Rectal smooth muscle tissue (tissue), 1 donor: ENCODE results near the gene CRB3.

Source experiments
- H3K27ac ChIP-seq: one replicate; pipeline ENCODE4 v1.7.0; 2013; ENCODE audit warnings: low read depth, low read length, inconsistent platforms
- H3K27me3 ChIP-seq: one replicate; pipeline ENCODE4 v1.7.0; 2013; ENCODE audit warnings: low read length; ENCODE audit not compliant: control insufficient read depth, insufficient read depth
- H3K36me3 ChIP-seq: one replicate; pipeline ENCODE4 v1.7.0; 2013; ENCODE audit warnings: low read length; ENCODE audit not compliant: control insufficient read depth, insufficient read depth
- H3K4me1 ChIP-seq: one replicate; pipeline ENCODE4 v1.7.0; 2013; ENCODE audit warnings: low read length; ENCODE audit not compliant: control insufficient read depth, insufficient read depth
- H3K4me3 ChIP-seq: one replicate; pipeline ENCODE4 v1.7.0; 2013; ENCODE audit warnings: low read length
- H3K9ac ChIP-seq: one replicate; pipeline ENCODE4 v1.7.0; 2013; ENCODE audit warnings: low read length

The CRB3 gene

DNA sequence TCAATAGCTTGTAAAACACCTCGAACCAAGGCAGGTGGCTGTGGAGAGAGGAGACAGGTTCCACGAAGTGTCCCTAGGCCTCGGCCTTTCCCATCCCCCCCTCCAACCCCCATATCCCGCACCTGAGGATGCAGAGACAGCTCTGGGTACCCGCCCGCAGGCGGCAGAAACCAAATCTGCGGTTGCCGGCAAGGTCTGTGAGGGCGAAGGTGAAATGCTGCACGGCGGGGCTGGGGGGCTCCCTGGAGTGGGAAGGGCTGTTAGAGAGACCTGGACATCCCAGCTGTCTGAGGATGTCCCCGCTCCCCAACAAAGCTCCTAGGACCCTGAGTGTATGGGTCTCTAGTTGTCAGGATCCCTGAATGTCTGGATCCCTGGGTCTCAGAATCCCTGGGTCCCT, 14.7 kb downstream of the CRB3 start:
- H3K36me3 ChIP-seq: no peaks in the 10 kb centered on the region
- H3K4me3 ChIP-seq: no peak overlapping the region
- H3K4me1 ChIP-seq: no peaks in the 10 kb centered on the region
- H3K27me3 ChIP-seq: peaks cover 18% of the 10 kb centered on the region
- H3K27ac ChIP-seq: no peak overlapping the region
- H3K9ac ChIP-seq: no peak overlapping the region

DNA sequence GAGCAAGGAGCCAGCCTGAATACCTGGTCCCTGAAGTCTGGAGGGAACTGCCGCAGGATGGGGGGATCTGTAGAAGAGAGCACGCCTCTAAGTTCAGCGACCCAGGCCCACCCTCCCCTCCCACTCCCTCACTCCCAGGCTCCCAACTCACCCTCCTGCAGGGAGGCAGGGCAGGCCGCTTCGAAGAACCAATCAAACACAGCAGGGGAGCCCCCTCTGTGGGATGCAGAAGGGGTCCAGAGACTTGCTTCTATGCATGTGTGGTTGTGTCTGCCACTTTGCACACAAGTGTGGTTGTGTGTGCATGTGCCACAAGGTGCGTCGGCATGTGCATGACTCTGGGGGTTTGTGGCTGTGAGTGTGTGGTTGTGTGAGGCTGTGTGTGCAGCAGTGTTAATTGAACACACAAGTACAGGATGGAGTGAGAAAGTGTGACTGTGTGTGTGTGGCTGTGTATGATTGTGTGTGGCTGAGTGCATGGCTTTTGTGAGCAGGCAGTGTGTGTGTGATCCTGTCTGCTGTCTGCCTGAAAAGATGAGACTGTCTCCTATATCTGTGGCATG, 15.8 kb downstream of the CRB3 start:
- no peaks in the 10 kb centered on the region for H3K36me3 ChIP-seq
- H3K4me3 ChIP-seq: no peak overlapping the region
- H3K27me3 ChIP-seq: peaks cover 18% of the 10 kb centered on the region
- no peak overlapping the region for H3K9ac ChIP-seq
- H3K4me1 ChIP-seq: no peaks in the 10 kb centered on the region
- H3K27ac ChIP-seq: no peak overlapping the region

DNA sequence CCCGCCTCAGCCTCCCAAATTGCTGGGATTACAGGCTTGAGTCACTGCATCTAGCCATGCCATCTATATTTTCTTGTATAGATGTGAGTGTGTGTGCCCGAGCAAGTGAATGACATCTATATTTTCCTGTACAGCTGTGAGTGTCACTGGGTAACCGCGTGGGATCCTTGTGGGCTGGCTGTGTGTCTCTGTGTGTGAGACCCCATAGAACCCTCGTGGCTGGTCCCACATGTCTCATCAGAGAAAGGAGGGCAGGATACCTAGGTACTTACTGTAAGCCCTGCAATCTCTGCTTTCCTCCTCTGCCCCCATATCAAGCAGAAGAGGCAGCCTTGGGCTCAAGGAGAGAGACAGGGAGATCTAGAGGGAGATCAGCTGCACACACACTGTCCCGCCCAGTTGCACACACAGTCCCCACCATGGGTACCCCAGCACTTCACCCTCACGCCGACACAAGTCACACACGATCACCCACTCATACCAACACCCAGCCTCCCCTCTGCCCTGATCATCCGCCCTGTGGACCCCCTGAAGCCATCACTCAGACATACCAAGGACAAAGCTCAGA, 16.9 kb downstream of the CRB3 start:
- H3K27ac ChIP-seq: no peak overlapping the region
- H3K4me3 ChIP-seq: peak overlapping the region; percentile 52
- no peaks in the 10 kb centered on the region for H3K4me1 ChIP-seq
- H3K27me3 ChIP-seq: peaks cover 11% of the 10 kb centered on the region
- peak overlapping the region; percentile 38 for H3K9ac ChIP-seq
- no peaks in the 10 kb centered on the region for H3K36me3 ChIP-seq

DNA sequence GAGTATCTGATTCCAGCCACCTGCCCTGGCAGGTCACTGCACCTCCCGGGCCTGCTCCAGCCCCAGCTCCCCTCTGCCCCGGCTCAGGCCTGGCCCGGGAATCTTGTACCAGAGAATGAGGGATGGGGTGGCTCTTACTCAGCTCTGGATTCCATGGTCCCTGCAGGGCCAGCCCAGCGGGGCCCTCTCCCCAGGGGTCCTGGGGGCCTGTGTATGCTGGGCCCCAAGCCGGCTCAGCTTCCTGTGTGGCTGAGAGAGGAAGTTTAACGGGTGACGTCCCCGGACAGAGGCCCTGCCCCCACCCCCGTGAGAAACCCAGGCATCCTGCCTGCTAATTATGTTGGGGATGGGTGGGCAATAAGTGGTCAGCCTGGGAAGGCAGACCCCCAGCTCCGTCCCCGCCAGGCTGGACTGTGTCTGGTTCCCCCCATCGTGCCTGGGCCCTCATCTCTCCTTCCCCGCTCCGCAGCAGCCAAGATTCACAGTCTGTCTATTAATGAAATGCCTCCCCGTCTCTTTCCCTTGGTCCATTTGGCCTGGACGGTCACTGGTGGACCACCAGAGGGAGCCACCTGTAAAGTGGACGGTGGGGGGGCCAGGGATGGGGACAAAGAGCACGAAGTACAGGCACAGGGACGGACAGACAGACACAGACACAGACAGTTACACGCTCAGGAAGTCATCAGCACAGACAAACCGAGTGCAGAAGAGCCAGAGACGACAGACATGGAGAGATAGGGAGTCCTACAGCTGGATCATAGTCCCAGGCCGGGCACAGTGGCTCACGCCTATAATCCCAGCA, 17.7 kb downstream of the CRB3 start, which contains the start of gene DENND1C:
DENND1C (minus strand) TSS at position 247 of the 802 bp plus-strand sequence; CDS start at position 155, 92 bp downstream.
- Histone ChIP-seq H3K27ac (no peak within 1 kb of the TSS), H3K4me3 (peak within 1 kb of the TSS; percentile 52), H3K27me3 (peaks cover 7% of the 10 kb centered on the region), H3K4me1 (no peaks in the 10 kb centered on the region), H3K9ac (peak within 1 kb of the TSS; percentile 38), H3K36me3 (no peaks in the 10 kb centered on the region)

DNA sequence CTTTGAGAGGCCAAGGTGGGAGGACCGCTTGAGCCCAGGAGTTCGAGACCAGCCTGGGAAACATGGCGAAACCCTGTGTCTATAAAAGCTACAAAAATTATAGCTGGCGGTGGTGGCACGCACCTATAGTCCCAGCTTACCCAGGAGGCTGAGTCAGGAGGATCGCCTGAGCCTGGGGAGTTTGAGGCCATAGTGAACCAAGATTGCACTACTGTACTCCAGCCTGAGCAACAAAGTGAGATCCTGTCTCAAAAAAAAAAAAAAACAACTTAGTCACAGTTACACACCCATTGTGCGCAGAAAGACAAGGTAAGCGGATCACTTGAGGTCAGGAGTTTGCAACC, 18.2 kb downstream of the CRB3 start:
- no peak overlapping the region for H3K27ac ChIP-seq
- no peaks in the 10 kb centered on the region for H3K36me3 ChIP-seq
- peaks cover 3% of the 10 kb centered on the region for H3K27me3 ChIP-seq
- no peaks in the 10 kb centered on the region for H3K4me1 ChIP-seq
- H3K9ac ChIP-seq: no peak overlapping the region
- H3K4me3 ChIP-seq: peak overlapping the region; percentile 52

DNA sequence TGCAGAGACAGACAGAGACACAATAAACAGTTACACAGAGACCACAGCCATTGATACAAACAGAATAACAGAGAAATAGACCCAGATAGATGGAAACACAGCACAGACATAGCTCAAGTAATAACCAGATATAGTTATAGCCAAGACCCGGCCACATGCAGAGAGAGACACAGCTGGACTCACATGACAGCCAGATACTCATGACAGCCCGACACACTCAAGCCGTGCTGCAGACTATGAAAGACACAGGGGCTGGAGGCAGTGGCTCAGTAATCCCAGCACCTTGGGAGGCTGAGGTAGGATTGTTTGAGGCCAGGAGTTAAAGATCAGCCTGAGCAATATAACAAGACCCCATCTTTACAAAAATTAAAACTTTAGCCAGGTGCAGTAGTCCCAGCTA, 19.2 kb downstream of the CRB3 start:
- Histone ChIP-seq H3K9ac (no peak overlapping the region), H3K36me3 (no peaks in the 10 kb centered on the region), H3K4me3 (no peak overlapping the region), H3K27ac (no peak overlapping the region), H3K4me1 (no peaks in the 10 kb centered on the region), H3K27me3 (peaks cover 3% of the 10 kb centered on the region)

DNA sequence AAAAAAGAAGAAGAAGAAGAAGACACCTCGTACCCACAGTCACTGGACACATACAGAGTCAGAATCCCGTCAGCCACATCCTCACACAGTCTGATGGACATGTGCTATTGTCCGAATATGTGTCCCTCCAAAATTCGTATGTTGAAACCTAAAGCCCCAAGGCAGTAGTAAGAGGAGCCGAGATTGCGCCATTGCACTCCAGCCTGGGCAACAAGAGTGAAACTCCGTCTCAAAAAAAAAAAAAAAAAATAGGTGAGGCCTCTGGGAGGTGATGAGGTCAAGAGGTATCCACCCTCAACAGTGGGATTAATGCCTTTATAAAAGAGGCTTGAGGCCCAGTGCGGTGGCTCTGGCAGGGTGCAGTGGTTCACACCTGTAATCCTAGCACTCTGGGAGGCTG, 20.2 kb downstream of the CRB3 start:
- H3K27ac ChIP-seq: no peak overlapping the region
- H3K27me3 ChIP-seq: peaks cover 3% of the 10 kb centered on the region
- H3K4me1 ChIP-seq: no peaks in the 10 kb centered on the region
- H3K4me3 ChIP-seq: no peak overlapping the region
- H3K9ac ChIP-seq: no peak overlapping the region
- H3K36me3 ChIP-seq: no peaks in the 10 kb centered on the region

DNA sequence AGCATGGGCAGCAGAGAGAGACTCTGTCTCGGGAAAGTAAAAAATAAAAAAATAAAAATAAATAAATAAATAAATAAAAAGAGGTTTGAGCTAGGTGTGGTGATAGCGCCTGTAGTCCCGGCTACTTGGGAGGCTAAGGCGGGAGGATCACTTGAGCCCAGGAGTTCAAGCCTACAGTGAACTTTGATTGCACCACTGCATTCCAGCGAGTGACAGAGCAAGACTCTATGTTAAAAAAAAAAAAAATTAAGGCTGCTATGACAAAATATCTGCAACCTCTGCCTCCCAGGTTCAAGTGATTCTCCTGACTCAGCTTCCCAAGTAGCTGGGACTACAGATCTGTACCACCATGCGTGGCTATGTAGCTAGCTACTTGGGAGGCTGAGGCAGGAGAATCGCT, 20.8 kb downstream of the CRB3 start:
- Histone ChIP-seq H3K36me3 (no peaks in the 10 kb centered on the region), H3K27me3 (peaks cover 3% of the 10 kb centered on the region), H3K4me3 (no peak overlapping the region), H3K9ac (no peak overlapping the region), H3K27ac (no peak overlapping the region), H3K4me1 (no peaks in the 10 kb centered on the region)

DNA sequence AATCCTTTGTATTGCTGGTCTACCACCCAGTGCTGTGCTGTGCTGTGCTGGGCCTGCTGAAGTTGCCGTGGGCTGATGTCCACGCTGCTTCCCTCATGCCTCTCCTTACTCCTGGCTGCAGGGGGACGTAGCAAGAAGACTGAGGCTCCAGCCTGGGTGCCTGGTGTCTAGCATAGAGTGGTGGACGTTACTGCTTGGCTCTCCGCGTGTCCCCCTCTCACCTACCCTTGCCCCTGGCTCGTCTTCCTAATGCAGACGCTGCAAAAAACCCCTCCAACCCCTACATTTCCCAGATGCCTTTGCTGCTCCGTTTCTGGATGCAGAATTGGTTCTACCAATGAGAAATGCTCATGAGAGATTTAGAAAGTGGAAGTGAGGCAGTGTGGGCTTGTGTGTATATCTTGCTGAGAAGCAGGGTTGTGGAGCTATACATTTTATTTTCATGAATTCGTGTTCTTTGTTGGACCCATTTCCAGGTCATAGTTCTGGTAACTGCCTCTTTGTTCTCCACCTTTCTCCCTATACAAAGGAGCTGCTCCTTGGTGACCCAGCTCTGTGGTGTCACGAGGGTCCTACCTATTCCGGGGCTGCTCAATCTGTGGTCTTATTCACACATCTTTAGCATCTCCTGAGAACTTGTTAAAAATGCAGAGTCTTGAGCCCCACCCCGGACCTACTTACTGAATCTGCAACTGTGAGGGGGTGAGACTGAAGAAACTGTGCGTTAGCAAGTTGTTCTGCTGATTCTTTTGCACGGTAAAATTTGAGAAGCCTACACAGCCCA, 25.4 kb downstream of the CRB3 start:
- Histone ChIP-seq H3K36me3 (no peaks in the 10 kb centered on the region), H3K27me3 (no peaks in the 10 kb centered on the region), H3K4me1 (no peaks in the 10 kb centered on the region), H3K4me3 (peak overlapping the region; percentile 33), H3K9ac (no peak overlapping the region), H3K27ac (no peak overlapping the region)

DNA sequence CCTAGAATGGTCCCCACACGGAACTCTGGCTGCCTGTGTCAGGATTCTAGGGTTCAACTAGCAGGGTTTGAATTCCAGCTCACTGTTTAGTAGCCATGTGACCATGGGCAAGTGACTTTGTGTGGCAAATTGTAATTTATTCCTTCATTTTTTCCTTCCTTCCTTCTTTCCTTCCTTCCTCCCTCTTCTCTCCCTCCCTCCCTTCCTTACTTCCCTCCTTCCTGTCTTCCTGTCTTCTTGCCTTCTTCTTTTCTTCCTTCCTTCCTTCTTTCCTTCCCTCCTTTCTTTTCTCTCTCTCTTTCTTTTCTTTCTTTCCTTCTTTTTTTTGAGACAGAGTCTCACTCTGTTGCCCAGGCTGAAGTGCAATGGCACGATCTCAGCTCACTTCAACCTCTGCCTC, 26.1 kb downstream of the CRB3 start:
- Histone ChIP-seq H3K9ac (no peak overlapping the region), H3K4me1 (no peaks in the 10 kb centered on the region), H3K27me3 (no peaks in the 10 kb centered on the region), H3K36me3 (no peaks in the 10 kb centered on the region), H3K27ac (no peak overlapping the region), H3K4me3 (no peak overlapping the region)

DNA sequence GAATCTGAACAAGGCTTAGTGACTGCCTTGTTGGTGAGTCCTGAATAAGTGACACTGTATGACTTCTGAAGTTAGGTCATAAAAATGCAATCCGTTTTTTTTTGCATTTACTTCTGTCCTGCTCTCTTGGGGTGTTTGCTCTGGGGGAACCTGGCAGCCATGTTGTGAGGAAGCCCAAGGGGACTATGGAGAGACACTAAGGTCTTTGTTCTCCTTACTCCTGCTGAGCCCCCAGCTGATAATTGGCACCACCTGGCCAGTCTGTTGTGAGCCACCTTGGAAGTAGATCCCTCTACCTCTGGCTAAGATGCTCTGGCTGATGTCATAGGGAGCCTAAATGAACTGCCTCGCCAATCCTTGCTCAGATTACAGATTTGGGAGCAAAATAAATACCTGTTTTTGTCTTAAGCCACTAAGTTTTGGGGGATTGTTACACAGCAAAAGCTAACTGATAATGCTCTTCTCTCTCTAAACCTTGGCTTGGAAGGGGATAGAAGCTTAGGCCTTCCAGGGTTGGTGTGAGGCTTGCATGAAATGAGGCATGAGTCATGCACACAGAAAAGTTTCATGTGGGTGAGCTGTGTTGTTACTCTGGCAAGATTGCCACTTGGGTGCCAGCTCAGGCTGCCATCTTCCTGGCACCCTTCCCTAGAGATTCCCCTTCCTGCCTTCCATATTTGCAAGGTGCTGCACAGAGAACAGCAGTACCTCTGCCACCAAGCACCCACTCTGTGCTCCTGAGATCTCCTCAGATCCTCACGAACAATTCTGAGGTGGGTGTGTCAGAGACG, 27.9 kb downstream of the CRB3 start:
- Histone ChIP-seq H3K9ac (no peak overlapping the region), H3K4me3 (no peak overlapping the region), H3K4me1 (no peaks in the 10 kb centered on the region), H3K36me3 (no peaks in the 10 kb centered on the region), H3K27me3 (no peaks in the 10 kb centered on the region), H3K27ac (no peak overlapping the region)
